Left ventricle myocardium inferior (tissue), 1 donor: Measurements from ENCODE around the gene PIK3CB. TPM values are rescaled to one million over a fixed set of nuclear protein-coding genes. Genes with fewer than 3 reads are reported as not detected.
A peak's percentile ranks its signal among the peaks of the same experiment; 100 is the strongest.
"Not testable (repeated sequence)": the region's sequence is repeated elsewhere in the genome, so short reads cannot be mapped to it uniquely, and the experiment has no call there.

Source experiments
- DNase-seq: peaks from one replicate; pipeline ENCODE4 v3.0.0-alpha.2; 2020
- H3K27ac ChIP-seq: fragments of 200-600 bp; replicated peaks from 2 replicates; pipeline ENCODE4 v1.8.0; 2021
- H3K27me3 ChIP-seq: fragments of 200-600 bp; 2 replicates; pipeline ENCODE4 v1.8.0; 2021; ENCODE audit warnings: low read depth
- H3K36me3 ChIP-seq: fragments of 200-600 bp; 2 replicates; pipeline ENCODE4 v1.8.0; 2021
- H3K4me1 ChIP-seq: fragments of 200-600 bp; 2 replicates; pipeline ENCODE4 v1.8.0; 2021
- H3K4me3 ChIP-seq: fragments of 200-600 bp; 2 replicates; pipeline ENCODE4 v1.8.0; 2021; ENCODE audit warnings: mild to moderate bottlenecking, moderate library complexity
- H3K9me3 ChIP-seq: fragments of 200-600 bp; replicated peaks from 2 replicates; pipeline ENCODE4 v1.8.0; 2021
- intact Hi-C: fragments of 100-400 bp; cut with micrococcal nuclease; formaldehyde crosslinking; loops from one replicate; pipeline ENCODE4 v1.11.0; 2022
- total RNA-seq: library from RNA; stranded (reverse); fragmentation: NEBNext Ultra II Directional; extraction: Animal tissue kit (Norgen Biotek cat#: 25700); gene quantifications from one replicate; pipeline ENCODE4 v1.2.1, GENCODE V29; 2021
- TF ChIP-seq, protein P1 (sequence below): fragments of 200-600 bp; IDR thresholded peaks from 2 replicates; pipeline ENCODE4 v1.8.0; 2021; ENCODE audit warnings: antibody characterized with exemption, mild to moderate bottlenecking, borderline replicate concordance
- donor health status: DM: no; HTN: yes; CAD: no; lungs with severe emphysema.

The PIK3CB gene
- total RNA-seq, 1 donor from 2014 or later: 31.5 TPM

DNA sequence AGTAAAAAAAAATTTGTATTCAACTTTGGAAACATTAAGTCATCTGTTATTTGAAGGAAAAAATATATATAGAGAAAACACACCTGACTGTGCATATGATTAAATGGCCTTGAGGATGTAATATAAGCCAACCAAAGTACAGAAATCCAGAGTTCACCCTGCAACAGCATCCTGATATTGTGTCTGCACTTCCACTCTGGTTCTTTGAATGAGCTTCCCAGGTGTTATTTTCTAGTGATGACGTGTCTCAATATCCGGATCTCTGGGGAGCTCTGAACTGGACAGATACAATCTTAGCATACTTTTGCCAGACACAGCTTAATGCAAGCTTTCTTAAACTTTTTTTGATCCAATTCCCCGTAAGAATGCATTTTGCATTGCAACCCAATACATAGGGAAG lies 19.5 kb upstream of the PIK3CB start:
- Histone ChIP-seq H3K36me3 (no peaks in the 10 kb centered on the region), H3K27ac (peak overlapping the region; percentile 47), H3K4me1 (peaks cover 10% of the 10 kb centered on the region), H3K9me3 (no peaks in the 10 kb centered on the region), H3K4me3 (no peak overlapping the region), H3K27me3 (no peaks in the 10 kb centered on the region)
- no peak for DNase-seq
- TF ChIP-seq, protein P1, sequence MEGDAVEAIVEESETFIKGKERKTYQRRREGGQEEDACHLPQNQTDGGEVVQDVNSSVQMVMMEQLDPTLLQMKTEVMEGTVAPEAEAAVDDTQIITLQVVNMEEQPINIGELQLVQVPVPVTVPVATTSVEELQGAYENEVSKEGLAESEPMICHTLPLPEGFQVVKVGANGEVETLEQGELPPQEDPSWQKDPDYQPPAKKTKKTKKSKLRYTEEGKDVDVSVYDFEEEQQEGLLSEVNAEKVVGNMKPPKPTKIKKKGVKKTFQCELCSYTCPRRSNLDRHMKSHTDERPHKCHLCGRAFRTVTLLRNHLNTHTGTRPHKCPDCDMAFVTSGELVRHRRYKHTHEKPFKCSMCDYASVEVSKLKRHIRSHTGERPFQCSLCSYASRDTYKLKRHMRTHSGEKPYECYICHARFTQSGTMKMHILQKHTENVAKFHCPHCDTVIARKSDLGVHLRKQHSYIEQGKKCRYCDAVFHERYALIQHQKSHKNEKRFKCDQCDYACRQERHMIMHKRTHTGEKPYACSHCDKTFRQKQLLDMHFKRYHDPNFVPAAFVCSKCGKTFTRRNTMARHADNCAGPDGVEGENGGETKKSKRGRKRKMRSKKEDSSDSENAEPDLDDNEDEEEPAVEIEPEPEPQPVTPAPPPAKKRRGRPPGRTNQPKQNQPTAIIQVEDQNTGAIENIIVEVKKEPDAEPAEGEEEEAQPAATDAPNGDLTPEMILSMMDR: no peak
- intact Hi-C loops: no loop called here

DNA sequence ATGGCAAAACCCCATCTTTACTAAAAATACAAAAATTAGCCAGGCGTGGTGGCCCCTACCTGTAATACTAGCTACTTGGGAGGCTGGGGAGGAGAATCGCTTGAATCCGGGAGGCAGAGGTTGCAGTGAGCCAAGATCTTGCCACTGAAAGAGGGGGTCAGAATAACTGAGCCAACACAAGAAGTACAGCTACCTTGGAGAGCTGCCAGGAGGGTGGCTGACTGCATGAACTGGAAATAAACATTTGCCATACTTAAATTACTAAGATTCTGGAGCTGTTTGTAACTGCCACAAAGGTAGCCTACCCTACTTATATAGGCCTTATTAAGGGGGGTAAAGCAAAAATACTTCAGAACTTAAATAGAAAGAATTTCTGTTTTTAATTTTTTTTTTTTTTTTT lies 15.4 kb upstream of the PIK3CB start:
- H3K9me3 ChIP-seq: no peaks in the 10 kb centered on the region
- no peaks in the 10 kb centered on the region for H3K36me3 ChIP-seq
- H3K27me3 ChIP-seq: no peaks in the 10 kb centered on the region
- TF ChIP-seq, protein P1: no peak
- no peak overlapping the region for H3K4me3 ChIP-seq
- intact Hi-C loops: no loop called here
- H3K27ac ChIP-seq: no peak overlapping the region
- DNase-seq: peak; percentile 29
- peaks cover 22% of the 10 kb centered on the region for H3K4me1 ChIP-seq

DNA sequence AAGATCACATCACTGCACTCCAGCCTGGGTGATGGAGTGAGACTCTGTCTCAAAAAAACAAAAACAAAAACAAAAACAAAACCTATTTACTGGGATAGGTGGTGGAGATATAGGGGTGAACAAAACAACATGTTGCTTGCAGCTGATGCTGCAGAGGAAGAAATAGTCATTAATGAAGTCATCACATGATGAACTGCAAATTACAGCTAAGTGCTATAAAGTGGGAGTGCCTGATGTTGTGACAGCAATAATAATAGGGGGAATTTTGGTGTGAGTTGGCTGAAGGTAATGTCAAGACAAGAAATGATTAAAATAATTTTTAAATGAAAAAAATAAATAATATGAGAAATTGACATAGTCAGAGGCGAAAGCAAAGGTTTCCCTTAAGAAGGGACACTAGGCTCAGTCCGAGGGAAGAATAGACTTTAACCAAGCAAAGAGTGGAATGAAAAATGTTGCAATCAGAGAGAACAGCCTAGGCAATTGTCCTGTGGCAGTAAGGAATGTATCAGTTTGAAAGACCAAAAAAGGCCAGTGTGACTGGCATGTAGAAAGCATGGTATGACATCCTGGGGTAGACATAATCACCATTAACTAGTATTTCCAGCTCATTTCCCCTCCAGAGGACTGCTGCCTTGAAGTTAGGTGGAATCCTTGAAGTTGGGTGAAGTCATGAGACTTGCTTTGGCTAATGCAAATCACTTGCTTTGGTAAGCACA lies 14.7 kb upstream of the PIK3CB start:
- intact Hi-C loops: no loop called here
- Histone ChIP-seq H3K4me1 (peaks cover 26% of the 10 kb centered on the region), H3K27me3 (no peaks in the 10 kb centered on the region), H3K4me3 (no peak overlapping the region), H3K36me3 (no peaks in the 10 kb centered on the region), H3K9me3 (no peaks in the 10 kb centered on the region), H3K27ac (no peak overlapping the region)
- TF ChIP-seq, protein P1: no peak
- no peak for DNase-seq

DNA sequence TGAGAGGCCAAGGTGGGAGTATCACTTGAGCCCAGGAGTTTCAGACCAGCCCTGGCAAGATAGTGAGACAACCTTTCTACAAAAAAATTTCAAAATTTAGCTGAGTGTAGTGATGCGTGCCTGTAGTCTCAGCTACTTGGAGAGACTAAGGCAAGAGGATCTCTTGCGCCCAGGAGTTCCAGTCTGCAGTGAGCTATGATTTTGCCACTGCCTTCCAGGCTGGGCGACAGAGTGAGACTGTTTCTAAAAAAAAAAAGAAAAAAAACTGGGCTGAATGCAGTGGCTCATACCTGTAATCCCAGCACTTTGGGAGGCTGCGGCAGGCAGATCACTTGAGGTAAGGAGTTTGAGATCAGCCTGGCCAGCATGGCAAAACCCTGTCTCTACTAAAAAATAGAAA lies 14.0 kb upstream of the PIK3CB start:
- no peak for DNase-seq
- Histone ChIP-seq H3K9me3 (no peaks in the 10 kb centered on the region), H3K4me1 (peaks cover 24% of the 10 kb centered on the region), H3K36me3 (no peaks in the 10 kb centered on the region), H3K27me3 (no peaks in the 10 kb centered on the region), H3K4me3 (no peak overlapping the region), H3K27ac (no peak overlapping the region)
- intact Hi-C loops: no loop called here
- TF ChIP-seq, protein P1: no peak

DNA sequence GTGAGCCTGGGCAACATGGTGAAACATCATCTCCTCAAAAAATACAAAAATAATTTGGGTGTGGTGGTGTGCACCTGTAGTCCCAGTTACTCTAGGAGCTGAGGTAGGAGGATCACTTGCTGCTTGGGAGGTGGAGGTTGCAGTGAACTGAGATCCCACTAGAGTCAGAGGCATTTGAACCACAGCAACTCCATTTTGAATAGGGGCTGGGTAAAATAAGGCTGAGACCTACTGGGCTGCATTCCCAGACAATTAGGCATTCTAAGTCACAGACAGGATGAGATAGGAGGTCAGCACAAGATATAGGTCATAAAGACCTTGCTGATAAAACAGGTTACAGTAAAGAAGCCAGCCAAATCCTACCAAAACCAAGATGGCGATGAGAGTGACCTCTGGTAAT lies 12.1 kb upstream of the PIK3CB start:
- H3K4me1 ChIP-seq: peaks cover 21% of the 10 kb centered on the region
- H3K27me3 ChIP-seq, H3K9me3 ChIP-seq, H3K27ac ChIP-seq, intact Hi-C loops, DNase-seq, H3K4me3 ChIP-seq, H3K36me3 ChIP-seq: not testable (repeated sequence)

DNA sequence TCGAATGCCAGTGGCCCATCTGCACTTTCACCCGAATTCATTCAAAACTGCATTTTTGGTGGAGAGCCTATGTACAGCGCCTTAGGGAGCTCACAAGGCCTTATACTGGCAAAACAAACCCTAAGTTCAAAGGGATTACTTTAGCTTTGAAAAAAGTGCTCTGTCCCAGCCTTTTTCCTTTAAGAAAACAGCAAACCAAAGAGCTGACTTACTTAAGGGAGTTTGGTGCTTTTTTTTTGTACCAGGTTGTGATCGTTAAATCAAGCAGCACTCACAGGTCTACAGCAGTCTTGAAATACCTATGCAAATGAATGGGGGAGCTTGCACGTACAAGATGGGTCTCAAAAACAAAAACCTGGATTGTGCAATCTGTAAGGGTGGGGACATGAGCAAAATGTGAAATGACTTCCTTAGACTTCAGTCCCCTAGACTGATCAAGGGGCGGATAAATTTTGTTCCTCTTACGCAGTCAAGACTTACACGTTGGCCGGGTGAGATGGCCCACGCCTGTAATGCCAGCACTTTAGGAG lies 11.6 kb upstream of the PIK3CB start:
- TF ChIP-seq, protein P1: no peak
- H3K4me1 ChIP-seq: peaks cover 21% of the 10 kb centered on the region
- H3K27ac ChIP-seq: peak overlapping the region; percentile 69
- DNase-seq: no peak
- H3K27me3 ChIP-seq: no peaks in the 10 kb centered on the region
- intact Hi-C loops: no loop called here
- no peaks in the 10 kb centered on the region for H3K9me3 ChIP-seq
- H3K36me3 ChIP-seq: no peaks in the 10 kb centered on the region
- H3K4me3 ChIP-seq: no peak overlapping the region
